Keratinocyte (primary cell): ENCODE data around the gene TMEM100. TPM values are rescaled to one million over a fixed set of nuclear protein-coding genes. Genes with fewer than 3 reads are reported as not detected.
A peak's percentile ranks its signal among the peaks of the same experiment; 100 is the strongest.

Experiments used
- DNase-seq: peaks from one replicate; pipeline ENCODE4 v3.0.0-alpha.2; 2011; ENCODE audit warnings: low read depth, missing footprints, low spot score
- FAIRE-seq: peaks from 2 replicates; lab custom pipeline; 2011; peaks lifted over from hg19 to GRCh38; lab: Jason Lieb, UNC
- H2AFZ ChIP-seq: 2 replicates; pipeline ENCODE4 v1.6.0; 2012; ENCODE audit warnings: low read length, control low read depth, inconsistent platforms; ENCODE audit not compliant: control insufficient read depth
- H3K27ac ChIP-seq: 2 replicates; pipeline ENCODE4 v1.5.1; 2011; ENCODE audit warnings: low read length; ENCODE audit not compliant: control insufficient read depth, insufficient read depth
- H3K27me3 ChIP-seq: 3 replicates; pipeline ENCODE4 v1.6.0; 2011; ENCODE audit warnings: low read length; ENCODE audit not compliant: control insufficient read depth, insufficient read depth; ENCODE audit errors: extremely low read depth
- H3K36me3 ChIP-seq, 2 experiments: 2 replicates in 1 of 2; 3 replicates in 1 of 2; pipeline ENCODE4 v1.5.1; 2011; ENCODE audit warnings: low read length in 2 of 2, mild to moderate bottlenecking in 1 of 2; ENCODE audit not compliant: control insufficient read depth in 2 of 2, insufficient read depth in 2 of 2; ENCODE audit errors: extremely low read depth in 1 of 2
- H3K4me1 ChIP-seq: 3 replicates; pipeline ENCODE4 v1.5.1; 2011; ENCODE audit warnings: low read length; ENCODE audit not compliant: control insufficient read depth, insufficient read depth; ENCODE audit errors: extremely low read depth
- H3K4me2 ChIP-seq: 3 replicates; pipeline ENCODE4 v1.6.0; 2011; ENCODE audit warnings: low read depth, low read length; ENCODE audit not compliant: control insufficient read depth, insufficient read depth; ENCODE audit errors: extremely low read depth
- H3K4me3 ChIP-seq, 3 experiments: fragments of 200-600 bp in 1 of 3; sonication (generic) in 1 of 3; 2 replicates in 2 of 3; 3 replicates in 1 of 3; pipeline ENCODE4 v1.5.1; 2011 to 2016; ENCODE audit warnings: low read length in 3 of 3, mild to moderate bottlenecking in 3 of 3, control low read depth in 2 of 3, inconsistent platforms in 1 of 3, low read depth in 1 of 3, mixed read lengths in 1 of 3, mixed run types in 1 of 3, moderate library complexity in 1 of 3; ENCODE audit not compliant: control insufficient read depth in 2 of 3, insufficient read depth in 2 of 3; ENCODE audit errors: extremely low read depth in 1 of 3
- H3K79me2 ChIP-seq: 2 replicates; pipeline ENCODE4 v1.6.0; 2012; ENCODE audit warnings: low read length; ENCODE audit not compliant: control insufficient read depth, insufficient read depth
- H3K9ac ChIP-seq: 3 replicates; pipeline ENCODE4 v1.6.0; 2011; ENCODE audit warnings: low read length; ENCODE audit not compliant: control insufficient read depth, insufficient read depth; ENCODE audit errors: extremely low read depth
- H3K9me1 ChIP-seq: 3 replicates; pipeline ENCODE4 v1.6.0; 2011; ENCODE audit warnings: low read length; ENCODE audit not compliant: control insufficient read depth, insufficient read depth; ENCODE audit errors: extremely low read depth
- H3K9me3 ChIP-seq: 2 replicates; pipeline ENCODE4 v1.5.1; 2012; ENCODE audit warnings: low read depth, low read length; ENCODE audit not compliant: control insufficient read depth
- H4K20me1 ChIP-seq: 3 replicates; pipeline ENCODE4 v1.6.0; 2011; ENCODE audit warnings: low read length; ENCODE audit not compliant: control insufficient read depth, insufficient read depth; ENCODE audit errors: extremely low read depth
- CTCF ChIP-seq, 3 experiments: IDR thresholded peaks in 1 of 3; conservative IDR thresholded peaks in 1 of 3; optimal IDR thresholded peaks in 1 of 3; 2 replicates in 2 of 3; 3 replicates in 1 of 3; pipeline versions ENCODE3 to v1.5.1; 2011; ENCODE audit warnings: low read length in 3 of 3, mild to moderate bottlenecking in 3 of 3, moderate library complexity in 2 of 3, control low read depth in 1 of 3, inconsistent platforms in 1 of 3; ENCODE audit not compliant: insufficient read depth in 2 of 3; ENCODE audit errors: extremely low read depth in 1 of 3
- EZH2 ChIP-seq: IDR thresholded peaks from one replicate; pipeline ENCODE4 v1.6.1; 2012; ENCODE audit warnings: inconsistent platforms, mild to moderate bottlenecking, low read length, moderate library complexity
- dilution Hi-C: fragments of 300-500 bp; cut with MboI; formaldehyde crosslinking; loops from one replicate; pipeline ENCODE4 v1.7.0; 2020; ENCODE audit warnings: low sequenced_read_pairs; ENCODE audit not compliant: extremely low pct_ligation_motif_present
- polyA plus RNA-seq, 5 experiments: library from polyadenylated mRNA; depleted of rRNA in 3 of 5; stranded (reverse) in 3 of 5; stranded (forward) in 1 of 5; unstranded in 1 of 5; fragments of >200 nt; gene quantifications; 1 replicate in 1 of 5; 2 replicates in 3 of 5; 3 replicates in 1 of 5; pipeline versions ENCODE4 v1.2.1 to v1.2.3, GENCODE V29; 2011 to 2012; ENCODE audit warnings: missing spikeins in 2 of 5, low read depth in 1 of 5, low replicate concordance in 1 of 5

TMEM100 gene
- polyA plus RNA-seq, 1 donor (not counting 4 experiments of a cell fraction or from before 2014, with no cell fraction given): 0.18 TPM

DNA sequence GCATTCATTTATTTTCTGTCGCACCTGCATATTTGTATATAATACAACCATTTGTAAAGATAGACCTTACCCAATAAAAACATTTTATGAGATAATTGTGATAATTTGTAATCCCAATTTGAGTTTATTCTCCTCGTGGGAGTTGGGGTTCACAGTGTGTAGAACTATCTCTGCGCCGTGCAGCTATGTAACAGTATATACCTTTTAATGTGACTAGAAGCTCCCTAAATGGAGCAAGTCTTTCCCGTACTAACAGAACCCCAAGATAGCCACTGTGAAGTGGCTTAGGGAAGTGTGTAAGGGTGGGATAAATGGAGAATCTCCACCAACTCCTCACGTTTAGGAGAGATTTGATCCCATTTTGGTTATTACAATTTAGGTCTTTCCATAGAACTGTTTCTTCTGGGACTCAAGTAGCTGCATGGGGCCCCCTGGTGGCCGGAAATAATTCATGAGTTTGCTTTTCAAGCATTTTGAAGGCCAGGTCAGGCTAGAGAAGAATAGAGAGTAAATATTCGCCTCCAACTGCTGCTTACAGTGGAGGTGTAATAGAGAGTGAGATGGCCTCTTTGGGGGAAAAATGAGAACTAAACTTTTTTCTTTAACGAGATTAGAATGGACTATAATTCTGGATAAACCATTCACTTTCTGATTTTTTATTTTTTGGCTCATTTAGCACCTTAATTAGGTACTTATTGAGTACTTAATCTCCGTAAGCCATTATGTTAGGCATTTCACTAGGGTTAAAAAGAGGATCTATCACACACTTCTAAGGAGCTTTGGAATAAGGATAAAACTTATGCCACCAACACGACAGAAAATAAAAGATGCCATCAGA is 4.5 kb downstream of the TMEM100 start:
- dilution Hi-C loops: no loop called here
- H3K27ac ChIP-seq: no peak overlapping the region
- no peak for FAIRE-seq
- H4K20me1 ChIP-seq: no peaks in the 10 kb centered on the region
- no peaks in the 10 kb centered on the region for H3K27me3 ChIP-seq
- H3K4me3 ChIP-seq: no peak overlapping the region
- H3K9me1 ChIP-seq: no peaks in the 10 kb centered on the region
- DNase-seq: no peak
- peaks cover 10% of the 10 kb centered on the region for H3K4me1 ChIP-seq
- no peak overlapping the region for H2AFZ ChIP-seq
- H3K79me2 ChIP-seq: no peaks in the 10 kb centered on the region
- no peak overlapping the region for H3K9ac ChIP-seq
- H3K9me3 ChIP-seq: no peaks in the 10 kb centered on the region
- peak; percentile 57 to 66 (median 62) for TF ChIP-seq CTCF (optimal IDR thresholded peaks at IDR 0.05 in 1 of 3, IDR thresholded peaks at IDR 0.05 in 1 of 3, conservative IDR thresholded peaks at IDR 0.05 in 1 of 3; ENCODE audit: extremely low read depth in 1 of 3, insufficient read depth in 2 of 3, low read length in 3 of 3)
- no peak for TF ChIP-seq EZH2
- no peaks in the 10 kb centered on the region for H3K36me3 ChIP-seq
- H3K4me2 ChIP-seq: no peak overlapping the region

GRCh38 chr17:55717432-55717831 is 5.2 kb downstream of the TMEM100 start:
- DNase-seq (no peak), FAIRE-seq (no peak)
- Histone ChIP-seq H3K36me3 (no peaks in the 10 kb centered on the region), H3K79me2 (no peaks in the 10 kb centered on the region), H3K4me2 (no peak overlapping the region), H4K20me1 (no peaks in the 10 kb centered on the region), H2AFZ (no peak overlapping the region), H3K9ac (no peak overlapping the region), H3K9me1 (no peaks in the 10 kb centered on the region), H3K27me3 (no peaks in the 10 kb centered on the region), H3K27ac (no peak overlapping the region), H3K4me1 (peaks cover 6% of the 10 kb centered on the region), H3K4me3 (no peak overlapping the region), H3K9me3 (no peaks in the 10 kb centered on the region)
- no peak for TF ChIP-seq EZH2
- TF ChIP-seq CTCF (optimal IDR thresholded peaks at IDR 0.05 in 1 of 3, IDR thresholded peaks at IDR 0.05 in 1 of 3, conservative IDR thresholded peaks at IDR 0.05 in 1 of 3; ENCODE audit: extremely low read depth in 1 of 3, insufficient read depth in 2 of 3, low read length in 3 of 3): no peak
- dilution Hi-C loops: no loop called here
